Measurements from ENCODE around the gene MICAL2. TPM values are rescaled to one million over a fixed set of nuclear protein-coding genes. Genes with fewer than 3 reads are reported as not detected.

The MICAL2 gene
- total RNA-seq, 1 donor from 2014 or later: 0.27 TPM

- ChIA-PET CTCF (no interaction called here), POLR2A (no interaction called here)
- no peak for TF ChIP-seq CTCF (IDR thresholded peaks at IDR 0.05)
- intact Hi-C loops (cut with micrococcal nuclease): loop anchor here (10.0 kb wide), 2 partner anchors 1250 to 1350 kb away; no protein-coding TSS in a partner anchor
- DNase-seq (no peak), ATAC-seq (ENCODE audit: low read depth) (no peak)
- H3K4me3 Mint-ChIP-seq: no peak overlapping the region
- H3K4me1 Mint-ChIP-seq: peaks cover 6% of the 10 kb centered on the region
- H3K27me3 Mint-ChIP-seq: peaks cover 7% of the 10 kb centered on the region
- no peak overlapping the region for H3K27ac Mint-ChIP-seq
- H3K36me3 Mint-ChIP-seq (ENCODE audit: low read depth): no peaks in the 10 kb centered on the region
- H3K9me3 Mint-ChIP-seq: no peaks in the 10 kb centered on the region
These were observed 174.7 kb downstream of the MICAL2 start for GRCh38 chr11:12285106-12285505.

GRCh38 chr11:12285811-12286222 is 175.4 kb downstream of the MICAL2 start:
- no peak for TF ChIP-seq CTCF (IDR thresholded peaks at IDR 0.05)
- Mint-ChIP-seq H3K9me3 (no peaks in the 10 kb centered on the region), H3K4me1 (peaks cover 10% of the 10 kb centered on the region), H3K4me3 (no peak overlapping the region), H3K27me3 (peaks cover 7% of the 10 kb centered on the region), H3K27ac (no peak overlapping the region), H3K36me3 (ENCODE audit: low read depth) (no peaks in the 10 kb centered on the region)
- ChIA-PET POLR2A (no interaction called here), CTCF (no interaction called here)
- no peak for DNase-seq
- ATAC-seq (ENCODE audit: low read depth): no peak
- intact Hi-C loops (cut with micrococcal nuclease): loop anchor here (10.0 kb wide), 2 partner anchors 1251 to 1351 kb away; no protein-coding TSS in a partner anchor

GRCh38 chr11:12286606-12287005 is 176.2 kb downstream of the MICAL2 start:
- no peaks in the 10 kb centered on the region for H3K9me3 Mint-ChIP-seq
- no peaks in the 10 kb centered on the region for H3K36me3 Mint-ChIP-seq (ENCODE audit: low read depth)
- peaks cover 10% of the 10 kb centered on the region for H3K4me1 Mint-ChIP-seq
- CTCF ChIA-PET: interaction anchor here (1.1 kb wide), 1 partner anchor 242 kb away, joined by 3 read pairs; no protein-coding TSS in a partner anchor
- peaks cover 7% of the 10 kb centered on the region for H3K27me3 Mint-ChIP-seq
- no peak overlapping the region for H3K4me3 Mint-ChIP-seq
- intact Hi-C loops (cut with micrococcal nuclease): loop anchor here (10.0 kb wide), 2 partner anchors 1252 to 1352 kb away; no protein-coding TSS in a partner anchor
- no peak overlapping the region for H3K27ac Mint-ChIP-seq
- DNase-seq (no peak), ATAC-seq (ENCODE audit: low read depth) (no peak)
- POLR2A ChIA-PET: no interaction called here
- TF ChIP-seq CTCF (IDR thresholded peaks at IDR 0.05): no peak

- intact Hi-C loops (cut with micrococcal nuclease): loop anchor here (10.0 kb wide), 2 partner anchors 1252 to 1352 kb away; no protein-coding TSS in a partner anchor
- H3K4me1 Mint-ChIP-seq: peaks cover 10% of the 10 kb centered on the region
- no peaks in the 10 kb centered on the region for H3K36me3 Mint-ChIP-seq (ENCODE audit: low read depth)
- TF ChIP-seq CTCF (IDR thresholded peaks at IDR 0.05): no peak
- no peak overlapping the region for H3K4me3 Mint-ChIP-seq
- H3K9me3 Mint-ChIP-seq: no peaks in the 10 kb centered on the region
- ChIA-PET CTCF (interaction anchor here (1.1 kb wide), 1 partner anchor 243 kb away, joined by 3 read pairs; no protein-coding TSS in a partner anchor), POLR2A (no interaction called here)
- DNase-seq (no peak), ATAC-seq (ENCODE audit: low read depth) (no peak)
- H3K27me3 Mint-ChIP-seq: peaks cover 4% of the 10 kb centered on the region
- H3K27ac Mint-ChIP-seq: no peak overlapping the region
These were observed 176.6 kb downstream of the MICAL2 start for GRCh38 chr11:12287009-12287373.

GRCh38 chr11:12287374-12288211 is 177.2 kb downstream of the MICAL2 start:
- Mint-ChIP-seq H3K9me3 (no peaks in the 10 kb centered on the region), H3K4me3 (no peak overlapping the region), H3K27ac (no peak overlapping the region), H3K36me3 (ENCODE audit: low read depth) (no peaks in the 10 kb centered on the region), H3K4me1 (peaks cover 10% of the 10 kb centered on the region), H3K27me3 (peaks cover 3% of the 10 kb centered on the region)
- TF ChIP-seq CTCF (IDR thresholded peaks at IDR 0.05): no peak
- DNase-seq: no peak
- ChIA-PET POLR2A (no interaction called here), CTCF (interaction anchor here (1.1 kb wide), 1 partner anchor 243 kb away, joined by 3 read pairs; no protein-coding TSS in a partner anchor)
- intact Hi-C loops (cut with micrococcal nuclease): loop anchor here (10.0 kb wide), 2 partner anchors 1253 to 1353 kb away; no protein-coding TSS in a partner anchor
- no peak for ATAC-seq (ENCODE audit: low read depth)

Measured in activated B cell treated with CpG ODN at 0.5 μM for 24 hours (primary cell).